Mesenteric fat pad (tissue), 1 donor: ENCODE results near the gene HYAL3. TPM values are rescaled to one million over a fixed set of nuclear protein-coding genes. Genes with fewer than 3 reads are reported as not detected.

ENCODE experiments used
- DNase-seq: peaks from one replicate; pipeline ENCODE4 v3.0.0-alpha.2; 2020; ENCODE audit warnings: low spot score
- long read RNA-seq: library from polyadenylated mRNA; unstranded; transcript quantifications from one replicate; pipeline ENCODE4 v2.0.0, GENCODE V29; 2020
- total RNA-seq: library from RNA; stranded (reverse); fragmentation: NEBNext Ultra II Directional; extraction: Animal tissue kit (Norgen Biotek cat#: 25700); gene quantifications from one replicate; pipeline ENCODE4 v1.2.1, GENCODE V29; 2021
- donor health status: DM: yes; HTN: yes; CAD: no.

The HYAL3 gene
- 1.4 TPM for total RNA-seq
- long read RNA-seq, partial matches to known transcripts, result 0 of 3 reads
- long read RNA-seq, other reads (novel, unspliced or antisense), result 0 of 3 reads

- DNase-seq, result peak; percentile 100
Measured at GRCh38 chr3:50298836-50299637, at the start of gene HYAL3, which contains the start of gene NAA80. Gene HYAL3, minus strand, starts transcription at chr3:50299405. Its CDS starts 3,803 bp downstream, at chr3:50295602. Gene NAA80, minus strand, starts transcription at chr3:50299405. Its CDS starts 1,942 bp downstream, at chr3:50297463.

- no peak for DNase-seq
Measured at GRCh38 chr3:50347187-50347813, 48.1 kb upstream of the HYAL3 start.

- DNase-seq, result no peak
Measured at GRCh38 chr3:50345586-50346234, 46.5 kb upstream of the HYAL3 start, which contains the start of gene ZMYND10. Gene ZMYND10, minus strand, starts transcription at chr3:50345732. Its CDS starts 153 bp downstream, at chr3:50345579.

GRCh38 chr3:50345008-50345407, 45.8 kb upstream of the HYAL3 start:
- DNase-seq, result no peak

- no peak for DNase-seq
Measured at GRCh38 chr3:50342813-50343633, 43.8 kb upstream of the HYAL3 start.

- no peak for DNase-seq
Measured at GRCh38 chr3:50341996-50342650, 42.9 kb upstream of the HYAL3 start.

- DNase-seq, result no peak
Measured at GRCh38 chr3:50341537-50341936, 42.3 kb upstream of the HYAL3 start.

- peak; percentile 94 for DNase-seq
Measured at GRCh38 chr3:50340448-50341329, 41.5 kb upstream of the HYAL3 start, which contains the start of gene RASSF1. Gene RASSF1, minus strand, starts transcription at chr3:50340836. Its CDS starts 31 bp downstream, at chr3:50340805.

- DNase-seq, result no peak
Measured at GRCh38 chr3:50340147-50340447, 40.9 kb upstream of the HYAL3 start.

- DNase-seq, result no peak
Measured at GRCh38 chr3:50339485-50340146, 40.4 kb upstream of the HYAL3 start.

- DNase-seq, result no peak
Measured at GRCh38 chr3:50338965-50339364, 39.8 kb upstream of the HYAL3 start.

GRCh38 chr3:50337175-50337861, 38.1 kb upstream of the HYAL3 start:
- DNase-seq, result peak; percentile 99

- DNase-seq, result no peak
Measured at GRCh38 chr3:50336452-50337174, 37.4 kb upstream of the HYAL3 start.

GRCh38 chr3:50334339-50335075, 35.3 kb upstream of the HYAL3 start:
- no peak for DNase-seq

- DNase-seq, result no peak
Measured at GRCh38 chr3:50333744-50334328, 34.6 kb upstream of the HYAL3 start.

- no peak for DNase-seq
Measured at GRCh38 chr3:50331364-50331907, 32.2 kb upstream of the HYAL3 start.
